ENCODE results near the gene BCKDHA. TPM values are rescaled to one million over a fixed set of nuclear protein-coding genes. Genes with fewer than 3 reads are reported as not detected.
A peak's percentile ranks its signal among the peaks of the same experiment; 100 is the strongest.

BCKDHA gene
- total and polyA plus RNA-seq, 9 of the 15 experiments (the other 6 are each of a cell fraction or from before 2014, with no cell fraction given): 4.5 to 52.5 (median 14.1) TPM

- Histone ChIP-seq H3K4me2 (ENCODE audit: insufficient read depth, low read length) (no peak overlapping the region), H2AFZ (ENCODE audit: low read depth, low read length) (no peak overlapping the region), H3K4me1 (replicated peaks in 1 of 2; ENCODE audit: control insufficient read depth in 2 of 2, insufficient read depth in 2 of 2, low read length in 2 of 2) (peaks cover 4 to 10% of the 10 kb centered on the region in 2 experiments; a peak in 3 of 5 replicates), H3K36me3 (ENCODE audit: control insufficient read depth, insufficient read depth, low read length) (peaks cover 45% of the 10 kb centered on the region; the same call in 2 of the 3 replicates), H4K20me1 (replicated peaks; ENCODE audit: control insufficient read depth, insufficient read depth, low read length) (no peaks in the 10 kb centered on the region), H3K27ac (ENCODE audit: extremely low read depth, low read depth, low read length) (no peak overlapping the region), H3K79me2 (ENCODE audit: control insufficient read depth, insufficient read depth, low read length) (no peaks in the 10 kb centered on the region), H3K27me3 (ENCODE audit: control insufficient read depth in 2 of 2, insufficient read depth in 2 of 2, low read length in 2 of 2) (no peaks in the 10 kb centered on the region), H3K4me3 (no peak overlapping the region), H3K9ac (ENCODE audit: insufficient read depth in 1 of 2, low read depth in 2 of 2, low read length in 2 of 2) (peak overlapping the region in 1 of 2 experiments; percentile 3; a peak in 2 of 4 replicates), H3K9me1 (ENCODE audit: control insufficient read depth, insufficient read depth, low read length) (peaks cover 3% of the 10 kb centered on the region), H3K9me3 (replicated peaks; ENCODE audit: control insufficient read depth, insufficient read depth, low read depth, low read length) (no peaks in the 10 kb centered on the region)
- no TSS peak for BruUV-seq (replicated peaks)
- in situ Hi-C loops (cut with MboI): no loop called here
- WGBS (ENCODE audit: insufficient coverage, low coverage, missing lambda C conversion rate): 71% methylated on average over 11 of the region's 13 CpGs
- DNase-seq (ENCODE audit: extremely low read depth in 1 of 4, low spot score in 3 of 4) (peak in 2 of 4 experiments; percentile 11 to 25), ATAC-seq (peak; percentile 56), FAIRE-seq (no peak)
- intact Hi-C loops (cut with micrococcal nuclease): no loop called here
- POLR2A ChIA-PET: interaction anchor here (0.8 to 1.7 kb wide), 4 partner anchors 8 to 123 kb away, joined by 3 to 8 read pairs (median 6); no protein-coding TSS in a partner anchor
- CTCF ChIA-PET (ENCODE audit: low intra/inter-chr PET ratio): no interaction called here
- TF ChIP-seq CEBPG (CRISPR knock-in tag; IDR thresholded peaks at IDR 0.05) (no peak), CEBPG (tag; conservative IDR thresholded peaks at IDR 0.05 in 1 of 2, IDR thresholded peaks at IDR 0.05 in 1 of 2) (0 out of 4 replicates have a peak, but pooled peaks of 1 of the 2 experiments have one; percentile 41), RBFOX2 (IDR thresholded peaks at IDR 0.05; ENCODE audit: low read depth, low read length) (peak; percentile 50; the same call in 1 of the 2 replicates), TCF3 (CRISPR knock-in tag; IDR thresholded peaks at IDR 0.05) (no peak), ZFP1 (CRISPR knock-in tag; IDR thresholded peaks at IDR 0.05) (no peak), THRAP3 (IDR thresholded peaks at IDR 0.05; ENCODE audit: borderline replicate concordance) (no peak), POLR2G (IDR thresholded peaks at IDR 0.05; ENCODE audit: low read depth, low read length) (peak; percentile 62), EGR1 (conservative IDR thresholded peaks at IDR 0.05) (peak; percentile 64)
Measured at GRCh38 chr19:41386442-41386841, 11.2 kb upstream of the BCKDHA start.

Measured in K562 (cell line).